Measurements from ENCODE around the gene ZNF831. TPM values are rescaled to one million over a fixed set of nuclear protein-coding genes. Genes with fewer than 3 reads are reported as not detected.
A peak's percentile ranks its signal among the peaks of the same experiment; 100 is the strongest.

ZNF831 gene
- total RNA-seq, 2 experiments from 2014 or later = 10.9 to 11.9 TPM

DNA sequence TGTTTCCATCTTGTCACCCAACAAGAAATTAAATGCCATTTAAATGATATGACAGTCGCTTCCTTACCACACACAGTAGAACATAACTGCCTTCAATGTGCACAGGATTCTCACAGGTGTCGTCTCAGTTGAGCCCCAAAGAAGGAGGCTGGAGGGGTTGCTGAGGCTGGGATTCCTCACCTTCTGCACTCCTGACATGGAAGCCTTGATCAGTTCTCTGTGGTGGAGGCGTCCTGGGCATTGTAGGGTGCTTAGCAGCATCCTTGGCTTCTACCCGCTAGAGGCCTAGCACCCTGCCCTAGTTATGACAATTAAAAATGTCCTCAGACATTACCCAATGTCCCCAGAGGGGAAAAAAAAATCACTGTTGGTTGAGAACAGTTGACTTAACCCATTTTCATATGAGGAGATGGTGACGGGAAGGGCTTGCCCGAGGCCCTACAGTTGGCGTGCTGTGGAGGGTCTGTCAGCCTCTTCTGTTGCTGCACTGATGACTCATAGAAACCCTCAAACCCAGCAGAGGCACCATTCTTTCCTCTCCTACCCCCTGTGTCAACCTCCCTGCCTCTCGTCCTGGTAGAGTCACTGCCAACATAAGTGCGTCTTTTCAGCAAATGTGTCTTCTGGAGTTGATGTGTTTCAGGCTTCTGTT is 19.3 kb upstream of the ZNF831 start:
- TF ChIP-seq, protein P1, sequence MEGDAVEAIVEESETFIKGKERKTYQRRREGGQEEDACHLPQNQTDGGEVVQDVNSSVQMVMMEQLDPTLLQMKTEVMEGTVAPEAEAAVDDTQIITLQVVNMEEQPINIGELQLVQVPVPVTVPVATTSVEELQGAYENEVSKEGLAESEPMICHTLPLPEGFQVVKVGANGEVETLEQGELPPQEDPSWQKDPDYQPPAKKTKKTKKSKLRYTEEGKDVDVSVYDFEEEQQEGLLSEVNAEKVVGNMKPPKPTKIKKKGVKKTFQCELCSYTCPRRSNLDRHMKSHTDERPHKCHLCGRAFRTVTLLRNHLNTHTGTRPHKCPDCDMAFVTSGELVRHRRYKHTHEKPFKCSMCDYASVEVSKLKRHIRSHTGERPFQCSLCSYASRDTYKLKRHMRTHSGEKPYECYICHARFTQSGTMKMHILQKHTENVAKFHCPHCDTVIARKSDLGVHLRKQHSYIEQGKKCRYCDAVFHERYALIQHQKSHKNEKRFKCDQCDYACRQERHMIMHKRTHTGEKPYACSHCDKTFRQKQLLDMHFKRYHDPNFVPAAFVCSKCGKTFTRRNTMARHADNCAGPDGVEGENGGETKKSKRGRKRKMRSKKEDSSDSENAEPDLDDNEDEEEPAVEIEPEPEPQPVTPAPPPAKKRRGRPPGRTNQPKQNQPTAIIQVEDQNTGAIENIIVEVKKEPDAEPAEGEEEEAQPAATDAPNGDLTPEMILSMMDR (IDR thresholded peaks at IDR 0.05) = no peak
- H3K4me3 Mint-ChIP-seq = peak overlapping the region; percentile 83
- CTCF ChIA-PET = interaction anchor here (0.9 to 2.2 kb wide), 5 partner anchors 15 to 63 kb away, joined by 4 to 12 read pairs (median 5); no protein-coding TSS in a partner anchor
- peak; percentile 85 for ATAC-seq
- intact Hi-C loops (cut with micrococcal nuclease) = loop anchor here (2.0 kb wide), 1 partner anchor 22 kb away; no protein-coding TSS in a partner anchor
- DNase-seq = peak; percentile 86
- POLR2A ChIA-PET = interaction anchor here (0.8 to 5.0 kb wide), 5 partner anchors 8 to 255 kb away, joined by 3 to 44 read pairs (median 4); no protein-coding TSS in a partner anchor
- peaks cover 24% of the 10 kb centered on the region for H3K36me3 Mint-ChIP-seq (ENCODE audit: low read depth)
- H3K9me3 Mint-ChIP-seq = no peaks in the 10 kb centered on the region
- peak overlapping the region; percentile 98 for H3K27ac Mint-ChIP-seq
- H3K4me1 Mint-ChIP-seq (ENCODE audit: low read depth) = peaks cover 61% of the 10 kb centered on the region
- H3K27me3 Mint-ChIP-seq = no peaks in the 10 kb centered on the region

DNA sequence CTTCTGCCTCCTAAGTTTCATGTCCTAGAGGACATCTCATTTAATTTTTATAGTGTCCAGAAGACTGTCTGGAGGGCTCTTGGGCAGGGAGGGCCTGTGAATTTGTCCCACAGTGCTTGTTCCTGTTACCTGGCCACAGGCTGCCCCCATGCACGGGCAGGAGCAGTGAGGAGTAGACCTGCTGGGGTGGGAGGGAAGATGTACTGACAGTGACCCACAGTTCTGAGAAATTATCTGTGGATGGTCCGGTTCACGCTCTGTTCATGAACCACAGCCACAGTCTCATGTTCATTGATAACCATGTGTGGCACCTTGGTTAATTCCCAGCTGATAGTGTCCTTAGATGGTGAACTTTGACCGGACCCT is 18.8 kb upstream of the ZNF831 start:
- TF ChIP-seq, protein P1 (IDR thresholded peaks at IDR 0.05) = no peak
- H3K36me3 Mint-ChIP-seq (ENCODE audit: low read depth) = peaks cover 24% of the 10 kb centered on the region
- H3K4me1 Mint-ChIP-seq (ENCODE audit: low read depth) = peaks cover 65% of the 10 kb centered on the region
- peak overlapping the region; percentile 83 for H3K4me3 Mint-ChIP-seq
- no peaks in the 10 kb centered on the region for H3K9me3 Mint-ChIP-seq
- intact Hi-C loops (cut with micrococcal nuclease) = loop anchor here (2.0 kb wide), 1 partner anchor 22 kb away; no protein-coding TSS in a partner anchor
- no peak for DNase-seq
- H3K27me3 Mint-ChIP-seq = no peaks in the 10 kb centered on the region
- peak overlapping the region; percentile 98 for H3K27ac Mint-ChIP-seq
- ChIA-PET CTCF (no interaction called here), POLR2A (interaction anchor here (1.1 to 7.8 kb wide), 3 partner anchors 15 to 25 kb away, joined by 3 to 73 read pairs (median 44); no protein-coding TSS in a partner anchor)
- ATAC-seq = peak; percentile 8

DNA sequence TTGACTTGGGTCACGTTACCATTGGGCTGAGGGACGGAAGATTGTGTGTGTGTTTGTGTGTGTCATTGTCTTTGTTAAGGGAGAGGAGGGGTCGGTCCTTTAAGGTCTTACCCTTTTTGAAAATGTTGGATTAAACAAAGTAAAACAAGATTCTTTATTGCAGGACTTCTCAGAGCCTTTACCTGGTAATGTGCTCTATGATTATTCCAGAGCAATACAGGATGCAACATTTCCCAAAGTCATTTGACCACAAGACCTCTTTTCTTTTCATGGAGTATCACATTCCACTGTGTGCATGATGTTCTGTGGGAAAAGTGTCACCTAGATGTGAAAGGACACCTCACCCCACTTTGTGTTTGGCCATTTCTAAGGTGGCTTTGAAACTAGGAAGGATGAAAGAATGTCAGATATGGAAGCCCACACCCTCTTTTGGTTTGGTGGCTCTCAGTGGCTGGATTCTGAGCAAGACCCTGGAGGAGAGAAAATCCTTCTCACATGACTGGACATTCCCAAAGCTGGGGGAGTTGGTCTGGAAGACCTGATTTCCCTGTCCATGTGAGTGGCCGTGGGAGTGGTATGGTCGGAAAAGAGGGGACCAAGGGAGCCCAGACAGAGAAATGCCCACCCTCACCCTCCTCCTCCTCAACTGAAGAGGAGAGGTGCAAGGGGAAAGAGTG is 18.2 kb upstream of the ZNF831 start:
- Mint-ChIP-seq H3K4me3 (peak overlapping the region; percentile 83), H3K4me1 (ENCODE audit: low read depth) (peaks cover 64% of the 10 kb centered on the region), H3K9me3 (no peaks in the 10 kb centered on the region), H3K27me3 (no peaks in the 10 kb centered on the region), H3K36me3 (ENCODE audit: low read depth) (peaks cover 27% of the 10 kb centered on the region), H3K27ac (peak overlapping the region; percentile 98)
- intact Hi-C loops (cut with micrococcal nuclease) = loop anchor here (2.0 kb wide), 1 partner anchor 23 kb away; no protein-coding TSS in a partner anchor
- TF ChIP-seq, protein P1 (IDR thresholded peaks at IDR 0.05) = no peak
- no peak for ATAC-seq
- POLR2A ChIA-PET = interaction anchor here (0.9 to 7.8 kb wide), 5 partner anchors 12 to 25 kb away, joined by 3 to 73 read pairs (median 3); no protein-coding TSS in a partner anchor
- CTCF ChIA-PET = interaction anchor here (2.3 to 2.8 kb wide), 3 partner anchors 33 to 61 kb away, joined by 11 to 13 read pairs (median 11); no protein-coding TSS in a partner anchor
- no peak for DNase-seq

DNA sequence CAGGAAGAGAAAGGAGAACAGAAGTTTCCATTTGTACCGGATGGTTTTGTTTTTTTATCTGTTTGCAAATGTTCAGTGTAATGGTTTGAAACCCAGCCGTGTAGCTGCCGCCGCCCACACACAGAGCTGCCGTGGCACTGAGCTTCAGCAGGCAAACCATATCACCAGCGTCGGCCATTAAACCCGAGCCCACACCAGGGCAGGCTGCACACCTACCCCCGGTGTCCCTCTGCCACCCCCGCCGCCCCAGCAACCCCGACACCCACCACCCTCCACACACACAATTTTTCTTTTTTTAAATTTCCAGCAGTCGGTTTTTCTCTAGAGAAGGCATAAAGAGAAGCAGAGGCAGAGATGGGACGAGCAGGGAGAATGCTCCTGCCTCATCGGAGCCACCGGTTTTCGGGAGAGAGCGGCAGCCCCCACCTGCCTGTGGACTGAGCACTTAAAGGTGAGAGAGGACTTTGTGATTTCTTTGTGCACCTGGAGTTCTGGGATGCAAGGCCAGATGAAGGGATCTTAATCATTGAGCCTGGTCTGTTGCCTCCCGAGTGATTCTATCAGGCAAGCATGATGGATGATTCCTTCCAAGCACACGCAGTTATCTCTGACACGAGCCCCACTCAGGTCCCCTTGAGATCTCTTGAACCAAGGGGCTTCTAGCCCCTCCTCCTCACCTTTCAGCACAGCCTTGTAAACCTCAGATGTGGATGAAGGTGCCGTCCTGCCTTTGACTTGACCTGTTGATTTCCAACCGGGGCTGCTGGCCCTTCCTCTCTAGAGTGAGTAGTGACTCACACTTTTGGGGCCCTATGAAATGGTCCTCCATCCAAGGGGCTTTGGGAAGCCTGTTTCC is 17.5 kb upstream of the ZNF831 start:
- H3K27ac Mint-ChIP-seq = peak overlapping the region; percentile 98
- TF ChIP-seq, protein P1 (IDR thresholded peaks at IDR 0.05) = no peak
- ChIA-PET CTCF (interaction anchor here (0.7 to 2.8 kb wide), 6 partner anchors 18 to 76 kb away, joined by 3 to 13 read pairs (median 9); no protein-coding TSS in a partner anchor), POLR2A (interaction anchor here (0.7 to 7.8 kb wide), 10 partner anchors 13 to 76 kb away, joined by 3 to 73 read pairs (median 3); no protein-coding TSS in a partner anchor)
- no peaks in the 10 kb centered on the region for H3K27me3 Mint-ChIP-seq
- H3K36me3 Mint-ChIP-seq (ENCODE audit: low read depth) = peaks cover 27% of the 10 kb centered on the region
- no peaks in the 10 kb centered on the region for H3K9me3 Mint-ChIP-seq
- peaks cover 69% of the 10 kb centered on the region for H3K4me1 Mint-ChIP-seq (ENCODE audit: low read depth)
- peak; percentile 94 for DNase-seq
- intact Hi-C loops (cut with micrococcal nuclease) = loop anchor here (2.0 kb wide), 2 partner anchors 17 to 23 kb away; partner anchors contain the start of gene ZNF831
- peak overlapping the region; percentile 83 for H3K4me3 Mint-ChIP-seq
- peak; percentile 43 for ATAC-seq
